22Rv1 (cell line): ENCODE data around the gene RNLS.

Source experiments
- H3K27ac ChIP-seq: fragments of 450-650 bp; 2 replicates; pipeline ENCODE4 v1.5.1; 2017
- CTCF ChIP-seq: fragments of 450-650 bp; IDR thresholded peaks from 2 replicates; pipeline ENCODE4 v1.5.1; 2017; ENCODE audit warnings: mild to moderate bottlenecking
- ZFX ChIP-seq: fragments of 450-650 bp; IDR thresholded peaks from 2 replicates; pipeline ENCODE4 v1.6.1; 2017; ENCODE audit warnings: antibody characterized with exemption, borderline replicate concordance

The RNLS gene

GRCh38 chr10:88347597-88348304 is 235.4 kb downstream of the RNLS start:
- H3K27ac ChIP-seq = peak overlapping the region; percentile 74
- TF ChIP-seq ZFX (no peak), CTCF (no peak)

- no peak for TF ChIP-seq ZFX
- TF ChIP-seq CTCF = no peak
- peak overlapping the region; percentile 74 for H3K27ac ChIP-seq
Measured at GRCh38 chr10:88347022-88347421, 236.1 kb downstream of the RNLS start.

GRCh38 chr10:88346144-88346977 is 236.8 kb downstream of the RNLS start:
- TF ChIP-seq CTCF (no peak), ZFX (no peak)
- peak overlapping the region; percentile 74 for H3K27ac ChIP-seq

- TF ChIP-seq CTCF (no peak), ZFX (no peak)
- H3K27ac ChIP-seq = no peak overlapping the region
Measured at GRCh38 chr10:88343761-88344484, 239.2 kb downstream of the RNLS start.

- peak overlapping the region; percentile 28; the same call in 1 of the 2 replicates for H3K27ac ChIP-seq
- TF ChIP-seq ZFX = no peak
- TF ChIP-seq CTCF = no peak
Measured at GRCh38 chr10:88342733-88343310, 240.3 kb downstream of the RNLS start.

- TF ChIP-seq CTCF (no peak), ZFX (no peak)
- no peak overlapping the region for H3K27ac ChIP-seq
Measured at GRCh38 chr10:88337134-88337533, 246.0 kb downstream of the RNLS start.
